ENCODE data around the gene GFOD1. TPM values are rescaled to one million over a fixed set of nuclear protein-coding genes. Genes with fewer than 3 reads are reported as not detected.

Gene GFOD1
- total and polyA plus RNA-seq, 2 donors (not counting 1 experiment from before 2014, with no cell fraction given), result 10.5 to 25.3 TPM

- no peak overlapping the region for H3K9ac ChIP-seq (ENCODE audit: insufficient read depth, low read length)
- no peak overlapping the region for H3K4me3 ChIP-seq (replicated peaks in 1 of 4; ENCODE audit: control extremely low read depth in 1 of 4, insufficient read depth in 1 of 4, low read depth in 3 of 4, low read length in 4 of 4)
- no peak overlapping the region for H2AFZ ChIP-seq (ENCODE audit: low read length)
- H3K27me3 ChIP-seq (ENCODE audit: control insufficient read depth, insufficient read depth, low read length), result no peaks in the 10 kb centered on the region
- no peak overlapping the region for H3K27ac ChIP-seq (ENCODE audit: insufficient read depth, low read length)
- H3K4me2 ChIP-seq (ENCODE audit: extremely low read depth, insufficient read depth, low read length), result peak overlapping the region; percentile 45
- H3K36me3 ChIP-seq (ENCODE audit: control insufficient read depth, insufficient read depth, low read length), result no peaks in the 10 kb centered on the region
- no peaks in the 10 kb centered on the region for H3K9me3 ChIP-seq (ENCODE audit: control insufficient read depth, insufficient read depth, low read depth, low read length)
- no peaks in the 10 kb centered on the region for H4K20me1 ChIP-seq (ENCODE audit: control insufficient read depth, extremely low read depth, insufficient read depth, low read length)
- peaks cover 31% of the 10 kb centered on the region for H3K4me1 ChIP-seq (ENCODE audit: control insufficient read depth, extremely low read depth, insufficient read depth, low read length)
- TF ChIP-seq CTCF (conservative IDR thresholded peaks at IDR 0.05 in 1 of 2, IDR thresholded peaks at IDR 0.05 in 1 of 2; ENCODE audit: low read depth in 1 of 2, low read length in 2 of 2) (no peak), EZH2 (IDR thresholded peaks at IDR 0.05; ENCODE audit: low read length, missing control alignments) (no peak)
- H3K79me2 ChIP-seq (ENCODE audit: control insufficient read depth, insufficient read depth, low read length), result no peaks in the 10 kb centered on the region
- peak; percentile 76 to 97 for DNase-seq (ENCODE audit: low read depth in 2 of 2)
These were observed 29.8 kb downstream of the GFOD1 start for GRCh38 chr6:13457577-13457976.

DNA sequence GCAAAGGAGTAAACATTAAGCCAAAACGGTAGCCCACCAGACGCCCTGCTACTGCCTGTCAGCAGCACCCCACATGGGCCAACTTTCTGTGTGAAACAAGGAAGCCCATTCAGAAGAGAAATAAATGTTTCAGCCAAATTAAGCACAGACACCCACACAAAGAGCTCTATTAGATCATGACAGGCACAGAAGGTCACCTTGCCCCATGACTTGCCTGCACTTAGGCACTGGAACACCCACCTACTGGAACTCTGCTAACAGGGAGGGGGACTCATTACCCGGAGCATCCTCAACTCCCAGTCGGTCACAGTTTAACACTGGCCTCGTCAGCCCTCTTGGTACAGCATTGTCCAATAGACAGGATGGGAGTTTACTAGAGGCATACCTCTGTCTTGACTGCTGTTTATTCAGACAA is 31.8 kb downstream of the GFOD1 start:
- no peak for TF ChIP-seq CTCF (conservative IDR thresholded peaks at IDR 0.05 in 1 of 2, IDR thresholded peaks at IDR 0.05 in 1 of 2; ENCODE audit: low read depth in 1 of 2, low read length in 2 of 2)
- no peak for TF ChIP-seq EZH2 (IDR thresholded peaks at IDR 0.05; ENCODE audit: low read length, missing control alignments)
- Histone ChIP-seq H4K20me1 (ENCODE audit: control insufficient read depth, extremely low read depth, insufficient read depth, low read length) (no peaks in the 10 kb centered on the region), H3K4me3 (replicated peaks in 1 of 4; ENCODE audit: control extremely low read depth in 1 of 4, insufficient read depth in 1 of 4, low read depth in 3 of 4, low read length in 4 of 4) (no peak overlapping the region), H3K9ac (ENCODE audit: insufficient read depth, low read length) (no peak overlapping the region), H3K9me3 (ENCODE audit: control insufficient read depth, insufficient read depth, low read depth, low read length) (no peaks in the 10 kb centered on the region), H3K4me2 (ENCODE audit: extremely low read depth, insufficient read depth, low read length) (no peak overlapping the region), H2AFZ (ENCODE audit: low read length) (no peak overlapping the region), H3K4me1 (ENCODE audit: control insufficient read depth, extremely low read depth, insufficient read depth, low read length) (peaks cover 21% of the 10 kb centered on the region), H3K27ac (ENCODE audit: insufficient read depth, low read length) (no peak overlapping the region), H3K27me3 (ENCODE audit: control insufficient read depth, insufficient read depth, low read length) (no peaks in the 10 kb centered on the region), H3K36me3 (ENCODE audit: control insufficient read depth, insufficient read depth, low read length) (no peaks in the 10 kb centered on the region), H3K79me2 (ENCODE audit: control insufficient read depth, insufficient read depth, low read length) (no peaks in the 10 kb centered on the region)
- no peak for DNase-seq (ENCODE audit: low read depth in 2 of 2)

- peaks cover 21% of the 10 kb centered on the region for H3K4me1 ChIP-seq (ENCODE audit: control insufficient read depth, extremely low read depth, insufficient read depth, low read length)
- no peak overlapping the region for H3K4me3 ChIP-seq (replicated peaks in 1 of 4; ENCODE audit: control extremely low read depth in 1 of 4, insufficient read depth in 1 of 4, low read depth in 3 of 4, low read length in 4 of 4)
- H3K27ac ChIP-seq (ENCODE audit: insufficient read depth, low read length), result no peak overlapping the region
- TF ChIP-seq EZH2 (IDR thresholded peaks at IDR 0.05; ENCODE audit: low read length, missing control alignments) (no peak), CTCF (conservative IDR thresholded peaks at IDR 0.05 in 1 of 2, IDR thresholded peaks at IDR 0.05 in 1 of 2; ENCODE audit: low read depth in 1 of 2, low read length in 2 of 2) (no peak)
- no peak overlapping the region for H3K9ac ChIP-seq (ENCODE audit: insufficient read depth, low read length)
- H2AFZ ChIP-seq (ENCODE audit: low read length), result no peak overlapping the region
- no peaks in the 10 kb centered on the region for H4K20me1 ChIP-seq (ENCODE audit: control insufficient read depth, extremely low read depth, insufficient read depth, low read length)
- no peaks in the 10 kb centered on the region for H3K36me3 ChIP-seq (ENCODE audit: control insufficient read depth, insufficient read depth, low read length)
- no peaks in the 10 kb centered on the region for H3K27me3 ChIP-seq (ENCODE audit: control insufficient read depth, insufficient read depth, low read length)
- H3K4me2 ChIP-seq (ENCODE audit: extremely low read depth, insufficient read depth, low read length), result peak overlapping the region; percentile 37
- no peaks in the 10 kb centered on the region for H3K79me2 ChIP-seq (ENCODE audit: control insufficient read depth, insufficient read depth, low read length)
- H3K9me3 ChIP-seq (ENCODE audit: control insufficient read depth, insufficient read depth, low read depth, low read length), result no peaks in the 10 kb centered on the region
- DNase-seq (ENCODE audit: low read depth in 2 of 2), result peak; percentile 73 to 81
These were observed 32.8 kb downstream of the GFOD1 start for GRCh38 chr6:13454286-13455221.

Data from fibroblast of lung (primary cell).